Measurements from ENCODE around the gene ZNF566. TPM values are rescaled to one million over a fixed set of nuclear protein-coding genes. Genes with fewer than 3 reads are reported as not detected.

ZNF566 gene
- total and polyA plus RNA-seq, 2 of the 4 experiments (the other 2 are of a cell fraction): 3.0 to 4.8 TPM

DNA sequence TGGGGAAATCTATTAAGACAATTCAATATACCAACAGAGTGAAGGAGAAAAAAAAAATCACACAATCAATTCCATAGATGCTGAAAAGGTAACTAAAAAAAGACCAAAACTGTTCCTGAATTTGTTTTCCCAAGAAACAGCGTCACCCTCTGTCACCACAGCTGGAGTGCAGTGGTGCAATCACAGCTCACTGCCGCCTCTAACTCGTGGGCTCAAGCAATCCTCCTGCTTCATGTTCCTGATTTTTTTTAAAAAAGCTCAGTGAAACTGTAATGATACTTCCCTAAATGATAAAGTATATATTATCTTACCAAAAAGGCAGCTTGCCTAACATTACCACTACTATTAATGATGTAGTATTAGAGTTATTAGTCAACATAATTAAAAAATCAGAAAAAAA, 90.8 kb downstream of the ZNF566 start:
- Histone ChIP-seq H3K27me3 (ENCODE audit: control insufficient read depth, insufficient read depth, low read length) (no peaks in the 10 kb centered on the region), H3K4me1 (ENCODE audit: control insufficient read depth, insufficient read depth, low read length) (no peaks in the 10 kb centered on the region), H3K4ac (ENCODE audit: low read depth, low read length) (no peak overlapping the region), H4K8ac (ENCODE audit: low read depth in 2 of 2, low read length in 2 of 2) (no peak overlapping the region), H3K4me3 (ENCODE audit: insufficient read depth, low read depth, low read length) (no peak overlapping the region), H3K36me3 (ENCODE audit: control insufficient read depth, insufficient read depth, low read length) (peaks cover 30% of the 10 kb centered on the region), H3K27ac (ENCODE audit: insufficient read depth, low read length) (no peak overlapping the region), H3K9me1 (ENCODE audit: insufficient read depth, low read length) (no peaks in the 10 kb centered on the region), H2BK120ac (ENCODE audit: low read depth, low read length) (no peak overlapping the region), H3K14ac (replicated peaks; ENCODE audit: low read depth, low read length) (no peak overlapping the region), H4K20me1 (ENCODE audit: insufficient read depth, low read length) (no peaks in the 10 kb centered on the region), H3K9ac (ENCODE audit: low read depth, low read length) (no peak overlapping the region), H3K9me3 (ENCODE audit: control insufficient read depth, insufficient read depth, low read length) (peaks cover 33% of the 10 kb centered on the region), H2AFZ (replicated peaks; ENCODE audit: low read length, poor library complexity) (no peak overlapping the region), H2AK5ac (ENCODE audit: low read depth, low read length) (no peak overlapping the region), H3K4me2 (ENCODE audit: low read depth, low read length) (no peak overlapping the region), H3K23ac (ENCODE audit: low read depth, low read length) (no peak overlapping the region), H3K18ac (ENCODE audit: low read depth, low read length) (no peak overlapping the region), H2BK15ac (ENCODE audit: low read depth, low read length) (no peak overlapping the region), H4K91ac (ENCODE audit: insufficient read depth, low read depth, low read length) (no peak overlapping the region), H2BK20ac (ENCODE audit: low read depth, low read length) (no peak overlapping the region), H2AK9ac (replicated peaks; ENCODE audit: low read depth, low read length, poor library complexity) (no peak overlapping the region), H3K79me1 (ENCODE audit: low read depth in 1 of 2, low read length in 2 of 2) (peaks cover 0 to 4% of the 10 kb centered on the region in 2 experiments; a peak in 1 of 4 replicates), H3K56ac (ENCODE audit: extremely low read depth, insufficient read depth, low read length) (no peak overlapping the region), H4K5ac (ENCODE audit: low read depth, low read length) (no peak overlapping the region), H2BK5ac (ENCODE audit: low read depth, low read length, poor library complexity, severe bottlenecking) (no peak overlapping the region)
- ChIA-PET CTCF (interaction anchor here (0.8 kb wide), 1 partner anchor 22 kb away, joined by 3 read pairs; no protein-coding TSS in a partner anchor), POLR2A (ENCODE audit: unreplicated experiment) (no interaction called here)
- in situ Hi-C loops (cut with MboI; ENCODE audit: low sequenced_read_pairs): no loop called here
- BruUV-seq (replicated peaks): no TSS peak
- dilution Hi-C loops (cut with HindIII; ENCODE audit: low sequenced_read_pairs, unreplicated experiment): no loop called here
- no peak for DNase-seq
- WGBS, 2 experiments (ENCODE audit: extremely low coverage in 2 of 2, insufficient read length in 1 of 2): no CpG with 5 or more reads among the region's 3 CpGs
- no peak for ATAC-seq (ENCODE audit: low read depth)
- no peak for TF ChIP-seq SMC3 (IDR thresholded peaks at IDR 0.05; ENCODE audit: low read depth, low read length)
- TF ChIP-seq USF2 (IDR thresholded peaks at IDR 0.05; ENCODE audit: low read depth, low read length): no peak
- no peak for TF ChIP-seq BHLHE40 (IDR thresholded peaks at IDR 0.05; ENCODE audit: low read depth, low read length)
- TF ChIP-seq NFE2L2 (IDR thresholded peaks at IDR 0.05; ENCODE audit: low read depth, low read length): no peak
- TF ChIP-seq MXI1 (IDR thresholded peaks at IDR 0.05; ENCODE audit: borderline replicate concordance, low read depth, low read length): no peak
- TF ChIP-seq, protein P1, sequence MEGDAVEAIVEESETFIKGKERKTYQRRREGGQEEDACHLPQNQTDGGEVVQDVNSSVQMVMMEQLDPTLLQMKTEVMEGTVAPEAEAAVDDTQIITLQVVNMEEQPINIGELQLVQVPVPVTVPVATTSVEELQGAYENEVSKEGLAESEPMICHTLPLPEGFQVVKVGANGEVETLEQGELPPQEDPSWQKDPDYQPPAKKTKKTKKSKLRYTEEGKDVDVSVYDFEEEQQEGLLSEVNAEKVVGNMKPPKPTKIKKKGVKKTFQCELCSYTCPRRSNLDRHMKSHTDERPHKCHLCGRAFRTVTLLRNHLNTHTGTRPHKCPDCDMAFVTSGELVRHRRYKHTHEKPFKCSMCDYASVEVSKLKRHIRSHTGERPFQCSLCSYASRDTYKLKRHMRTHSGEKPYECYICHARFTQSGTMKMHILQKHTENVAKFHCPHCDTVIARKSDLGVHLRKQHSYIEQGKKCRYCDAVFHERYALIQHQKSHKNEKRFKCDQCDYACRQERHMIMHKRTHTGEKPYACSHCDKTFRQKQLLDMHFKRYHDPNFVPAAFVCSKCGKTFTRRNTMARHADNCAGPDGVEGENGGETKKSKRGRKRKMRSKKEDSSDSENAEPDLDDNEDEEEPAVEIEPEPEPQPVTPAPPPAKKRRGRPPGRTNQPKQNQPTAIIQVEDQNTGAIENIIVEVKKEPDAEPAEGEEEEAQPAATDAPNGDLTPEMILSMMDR (conservative IDR thresholded peaks at IDR 0.05; ENCODE audit: low read depth, low read length): no peak
- TF ChIP-seq RAD21 (IDR thresholded peaks at IDR 0.05; ENCODE audit: low read length): no peak
- TF ChIP-seq CEBPB (IDR thresholded peaks at IDR 0.05; ENCODE audit: low read depth, low read length): no peak
- TF ChIP-seq RFX5 (IDR thresholded peaks at IDR 0.05; ENCODE audit: low read depth, low read length): no peak
- no peak for TF ChIP-seq POLR2A (IDR thresholded peaks at IDR 0.05; ENCODE audit: low read depth, low read length)
- no peak for TF ChIP-seq MAFK (IDR thresholded peaks at IDR 0.05; ENCODE audit: low read depth, low read length)
- no peak for TF ChIP-seq ELK1 (IDR thresholded peaks at IDR 0.05; ENCODE audit: borderline replicate concordance, low read depth, low read length)
- TF ChIP-seq RCOR1 (IDR thresholded peaks at IDR 0.05; ENCODE audit: insufficient replicate concordance, low read length): no peak
- no peak for TF ChIP-seq MAZ (IDR thresholded peaks at IDR 0.05; ENCODE audit: borderline replicate concordance, low read depth, low read length)
- TF ChIP-seq FOS (IDR thresholded peaks at IDR 0.05; ENCODE audit: low read depth, low read length): no peak
- intact Hi-C loops (cut with micrococcal nuclease): no loop called here

Data from IMR-90 (cell line).